Nephron progenitor cell (in vitro differentiated cells): ENCODE measurements around the gene PSRC1.
A peak's percentile ranks its signal among the peaks of the same experiment; 100 is the strongest.

ENCODE experiments used
- DNase-seq: peaks from one replicate; pipeline ENCODE4 v3.0.0; 2021
- H3K27ac Mint-ChIP-seq: 2 replicates; pipeline ENCODE4 v1.8.0; 2021; ENCODE audit warnings: mild to moderate bottlenecking, moderate library complexity, mixed read lengths
- H3K27me3 Mint-ChIP-seq: 2 replicates; pipeline ENCODE4 v1.8.0; 2021; ENCODE audit warnings: mild to moderate bottlenecking, low read depth, mixed read lengths; ENCODE audit not compliant: poor library complexity
- H3K36me3 Mint-ChIP-seq: 2 replicates; pipeline ENCODE4 v1.8.0; 2021; ENCODE audit warnings: low read depth, mixed read lengths
- H3K4me1 Mint-ChIP-seq: 2 replicates; pipeline ENCODE4 v1.8.0; 2021; ENCODE audit warnings: mixed read lengths
- H3K4me3 Mint-ChIP-seq: 2 replicates; pipeline ENCODE4 v1.8.0; 2021; ENCODE audit warnings: mild to moderate bottlenecking, moderate library complexity, mixed read lengths
- H3K9me3 Mint-ChIP-seq: 2 replicates; pipeline ENCODE4 v1.8.0; 2021; ENCODE audit warnings: mild to moderate bottlenecking, moderate library complexity, mixed read lengths
- TF ChIP-seq, protein P1 (sequence below): fragments of 200-600 bp; sonication (generic); IDR thresholded peaks from 2 replicates; pipeline ENCODE4 v1.5.0; 2021; ENCODE audit warnings: antibody characterized with exemption

Gene PSRC1

DNA sequence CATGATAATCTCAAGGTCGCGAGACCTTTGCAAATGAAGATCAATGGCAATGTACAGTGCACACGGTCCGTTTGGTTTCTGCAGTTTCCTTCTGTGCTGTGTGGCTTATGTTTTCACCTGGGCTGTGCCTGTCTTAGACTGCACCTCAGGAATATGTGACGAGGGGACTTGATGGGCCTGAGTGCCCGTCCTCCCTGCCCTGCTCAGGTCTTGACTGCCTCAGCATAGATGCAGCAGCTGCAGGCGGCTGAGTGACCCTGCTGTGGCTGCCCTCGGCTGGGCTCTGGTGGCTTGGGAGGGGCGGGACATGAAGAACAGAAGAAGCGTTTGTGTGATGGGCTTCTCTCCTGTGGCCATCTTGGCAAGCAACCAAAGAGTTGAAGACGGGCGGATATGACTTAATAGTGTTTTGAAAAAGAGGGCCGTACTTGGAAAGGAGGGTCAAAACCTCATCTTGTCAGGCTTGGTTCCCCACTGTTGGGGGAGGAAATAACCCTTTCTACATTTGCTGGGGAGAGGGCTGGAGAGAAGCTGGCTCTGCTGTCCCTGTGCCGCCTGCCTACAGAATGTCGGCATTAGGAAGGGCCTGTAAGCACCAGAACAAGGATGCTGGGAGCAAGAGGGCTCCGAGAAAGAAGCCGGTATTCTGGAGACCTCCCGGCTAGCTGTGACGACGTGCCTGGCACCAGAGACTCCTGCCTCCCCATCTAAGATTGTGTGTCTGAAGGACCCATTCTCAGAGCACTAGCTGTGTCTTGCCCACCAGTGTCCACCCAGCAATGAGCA lies 16.8 kb upstream of the PSRC1 start:
- Mint-ChIP-seq H3K4me1 (peaks cover 27% of the 10 kb centered on the region), H3K9me3 (no peaks in the 10 kb centered on the region), H3K4me3 (no peak overlapping the region), H3K36me3 (no peaks in the 10 kb centered on the region), H3K27me3 (peaks cover 17% of the 10 kb centered on the region), H3K27ac (no peak overlapping the region)
- TF ChIP-seq, protein P1, sequence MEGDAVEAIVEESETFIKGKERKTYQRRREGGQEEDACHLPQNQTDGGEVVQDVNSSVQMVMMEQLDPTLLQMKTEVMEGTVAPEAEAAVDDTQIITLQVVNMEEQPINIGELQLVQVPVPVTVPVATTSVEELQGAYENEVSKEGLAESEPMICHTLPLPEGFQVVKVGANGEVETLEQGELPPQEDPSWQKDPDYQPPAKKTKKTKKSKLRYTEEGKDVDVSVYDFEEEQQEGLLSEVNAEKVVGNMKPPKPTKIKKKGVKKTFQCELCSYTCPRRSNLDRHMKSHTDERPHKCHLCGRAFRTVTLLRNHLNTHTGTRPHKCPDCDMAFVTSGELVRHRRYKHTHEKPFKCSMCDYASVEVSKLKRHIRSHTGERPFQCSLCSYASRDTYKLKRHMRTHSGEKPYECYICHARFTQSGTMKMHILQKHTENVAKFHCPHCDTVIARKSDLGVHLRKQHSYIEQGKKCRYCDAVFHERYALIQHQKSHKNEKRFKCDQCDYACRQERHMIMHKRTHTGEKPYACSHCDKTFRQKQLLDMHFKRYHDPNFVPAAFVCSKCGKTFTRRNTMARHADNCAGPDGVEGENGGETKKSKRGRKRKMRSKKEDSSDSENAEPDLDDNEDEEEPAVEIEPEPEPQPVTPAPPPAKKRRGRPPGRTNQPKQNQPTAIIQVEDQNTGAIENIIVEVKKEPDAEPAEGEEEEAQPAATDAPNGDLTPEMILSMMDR = no peak
- no peak for DNase-seq

DNA sequence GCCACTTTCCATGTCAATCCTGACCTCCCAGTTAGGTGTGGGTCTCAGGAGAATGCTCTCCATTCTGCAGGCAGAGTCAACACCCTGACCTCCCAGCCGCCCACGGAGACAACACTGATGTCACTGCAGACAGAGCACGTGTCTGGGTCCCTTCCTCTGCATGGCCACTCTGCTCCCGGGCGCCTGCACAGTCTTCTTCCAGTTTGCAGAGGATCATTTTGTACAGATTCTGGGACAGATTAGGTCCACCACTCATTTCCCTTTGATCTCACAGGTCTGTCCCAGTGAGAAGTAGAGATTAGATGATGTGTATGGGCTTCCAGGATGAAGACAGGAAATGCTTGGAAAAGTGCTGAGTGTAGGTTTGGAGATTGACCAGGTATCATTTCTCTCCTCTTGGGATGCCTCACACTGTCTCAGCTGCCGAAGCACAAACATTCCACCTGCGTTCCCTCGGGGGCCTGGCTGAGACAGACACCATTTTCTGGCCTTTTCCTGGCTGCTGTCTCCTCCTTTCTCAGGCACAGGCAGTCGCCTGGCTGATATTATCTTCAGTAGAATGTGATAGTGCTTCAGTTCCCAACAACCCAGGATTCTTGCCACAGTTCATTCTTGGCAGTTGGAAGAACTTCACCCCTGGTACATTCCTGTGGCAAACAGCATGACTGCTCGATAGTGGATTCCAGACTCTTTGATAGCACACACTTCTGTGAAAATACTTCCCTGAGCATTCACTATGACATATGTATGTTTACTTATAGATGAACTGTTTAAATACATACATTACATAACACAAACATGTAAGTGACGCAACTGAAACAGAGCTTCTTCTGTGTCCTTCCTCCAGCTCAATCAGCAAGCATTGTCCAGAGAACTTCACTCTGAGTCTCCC lies 16.0 kb upstream of the PSRC1 start:
- Mint-ChIP-seq H3K4me1 (peaks cover 27% of the 10 kb centered on the region), H3K4me3 (no peak overlapping the region), H3K36me3 (no peaks in the 10 kb centered on the region), H3K27me3 (peaks cover 19% of the 10 kb centered on the region), H3K9me3 (no peaks in the 10 kb centered on the region), H3K27ac (peak overlapping the region; percentile 5)
- no peak for DNase-seq
- TF ChIP-seq, protein P1 = no peak

DNA sequence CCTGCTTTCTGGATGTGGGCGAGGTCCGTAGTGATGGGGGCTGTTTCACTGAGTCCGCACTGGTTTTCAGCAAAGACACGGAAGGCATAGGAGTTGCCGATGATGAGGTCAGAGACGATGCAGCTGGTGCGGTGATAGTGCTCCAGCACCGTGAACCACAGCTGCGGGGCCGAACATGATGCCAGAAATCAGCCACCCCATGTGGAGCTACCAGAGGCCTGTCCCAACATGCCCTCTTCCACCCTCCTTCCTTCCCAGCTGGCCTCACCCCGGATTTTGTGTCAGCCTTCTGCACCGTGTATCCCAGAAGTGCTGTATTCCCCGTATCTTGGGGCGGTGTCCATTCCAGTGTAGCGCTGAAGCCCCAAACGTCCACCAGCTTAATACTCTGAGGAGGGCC lies 13.8 kb upstream of the PSRC1 start:
- Mint-ChIP-seq H3K9me3 (no peaks in the 10 kb centered on the region), H3K36me3 (no peaks in the 10 kb centered on the region), H3K4me3 (no peak overlapping the region), H3K4me1 (peaks cover 31% of the 10 kb centered on the region), H3K27ac (no peak overlapping the region), H3K27me3 (peaks cover 23% of the 10 kb centered on the region)
- TF ChIP-seq, protein P1 = no peak
- DNase-seq = no peak

DNA sequence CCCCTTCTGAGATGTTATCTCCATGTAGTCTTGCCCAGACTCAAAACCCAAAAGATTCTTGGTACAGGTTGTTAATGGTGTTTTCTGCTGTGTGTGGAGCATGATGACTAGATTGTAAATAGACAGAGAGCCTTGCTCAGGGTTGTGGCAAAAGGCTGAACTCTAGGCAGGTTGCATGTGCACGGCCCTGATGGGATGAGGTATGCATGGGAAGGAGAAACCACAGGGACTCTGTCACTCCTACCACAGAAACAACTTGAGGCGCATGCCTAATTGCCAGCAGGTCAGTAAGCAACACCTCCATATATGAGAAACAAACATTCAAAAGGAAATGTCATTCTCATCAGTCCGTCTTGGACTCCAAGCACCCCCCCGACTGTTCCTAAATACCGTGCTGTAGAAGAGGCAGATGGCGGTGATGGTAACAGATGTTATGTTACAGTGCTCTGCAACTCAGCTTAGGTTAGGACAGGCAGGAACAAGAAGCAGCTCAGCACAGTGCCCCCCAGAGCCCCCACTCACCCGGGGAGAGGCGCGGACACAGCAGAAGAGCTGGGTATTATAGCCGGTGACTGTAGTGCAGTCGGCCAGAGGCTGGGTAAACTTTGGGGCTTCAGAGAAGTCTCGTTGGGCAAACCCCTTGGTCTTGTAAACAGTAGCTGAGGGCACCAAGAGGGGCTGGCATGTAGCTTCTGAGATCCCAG lies 12.9 kb upstream of the PSRC1 start:
- Mint-ChIP-seq H3K36me3 (no peaks in the 10 kb centered on the region), H3K27me3 (peaks cover 23% of the 10 kb centered on the region), H3K4me1 (peaks cover 29% of the 10 kb centered on the region), H3K4me3 (no peak overlapping the region), H3K9me3 (no peaks in the 10 kb centered on the region), H3K27ac (no peak overlapping the region)
- no peak for DNase-seq
- TF ChIP-seq, protein P1 = no peak

DNA sequence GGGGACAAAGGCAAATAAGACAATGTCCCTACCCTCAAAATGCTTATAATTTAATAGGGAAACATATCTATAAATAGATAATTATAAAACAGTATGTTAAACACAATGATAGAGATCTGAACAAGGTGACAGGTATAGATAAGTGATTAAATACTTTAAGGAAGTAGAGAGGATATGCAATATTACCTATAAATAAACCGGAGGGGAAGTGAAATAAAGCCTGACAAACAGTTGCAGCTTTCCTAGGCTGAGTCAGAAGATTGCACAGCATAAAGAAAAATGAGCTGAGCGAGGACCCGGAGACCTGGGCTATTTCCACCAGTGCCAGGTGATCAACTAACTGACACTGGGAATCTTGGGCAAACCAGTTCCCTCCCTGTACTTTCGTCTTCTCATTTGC lies 11.5 kb upstream of the PSRC1 start:
- Mint-ChIP-seq H3K4me1 (peaks cover 18% of the 10 kb centered on the region), H3K27me3 (peaks cover 19% of the 10 kb centered on the region), H3K4me3 (no peak overlapping the region), H3K36me3 (no peaks in the 10 kb centered on the region), H3K27ac (no peak overlapping the region), H3K9me3 (no peaks in the 10 kb centered on the region)
- no peak for DNase-seq
- TF ChIP-seq, protein P1 = no peak
